Neural cell (in vitro differentiated cells): ENCODE data around the gene ITGA1. TPM values are rescaled to one million over a fixed set of nuclear protein-coding genes. Genes with fewer than 3 reads are reported as not detected.

Source experiments
- H2AFZ ChIP-seq: fragments of 200-600, 300-800 bp; sonication (generic), shearing (Covaris generic); 2 replicates; pipeline ENCODE4 v1.6.0; 2014; ENCODE audit warnings: low read depth, mild to moderate bottlenecking, antibody characterized with exemption, low read length, moderate library complexity
- H3F3A ChIP-seq: fragments of 200-600 bp; shearing (Covaris generic); 2 replicates; pipeline ENCODE4 v1.6.1; 2016; ENCODE audit warnings: mild to moderate bottlenecking, moderate library complexity, mixed read lengths, antibody characterized with exemption, low read length; ENCODE audit not compliant: insufficient read depth, poor library complexity, severe bottlenecking
- H3K27ac ChIP-seq: fragments of 200-600, 300-800 bp; sonication (generic), shearing (Covaris generic); 2 replicates; pipeline ENCODE4 v1.5.1; 2014; ENCODE audit warnings: mild to moderate bottlenecking, low read length, moderate library complexity
- H3K27me3 ChIP-seq: fragments of 300-800, 200-600 bp; sonication (generic), shearing (Covaris generic); 2 replicates; pipeline ENCODE4 v1.6.0; 2014; ENCODE audit warnings: mild to moderate bottlenecking, low read depth, low read length, moderate library complexity; ENCODE audit not compliant: insufficient read depth
- H3K36me3 ChIP-seq: fragments of 300-800, 200-600 bp; sonication (generic), shearing (Covaris generic); 2 replicates; pipeline ENCODE4 v1.5.1; 2014; ENCODE audit warnings: mild to moderate bottlenecking, antibody characterized with exemption, low read length, moderate library complexity; ENCODE audit not compliant: insufficient read depth
- H3K4me2 ChIP-seq: fragments of 300-800, 200-600 bp; sonication (generic), shearing (Covaris generic); 2 replicates; pipeline ENCODE4 v1.6.0; 2014; ENCODE audit warnings: mild to moderate bottlenecking, low read length
- H3K4me3 ChIP-seq: fragments of 300-800, 200-600 bp; sonication (generic), shearing (Covaris generic); 2 replicates; pipeline ENCODE4 v1.5.1; 2014; ENCODE audit warnings: mild to moderate bottlenecking, low read length, moderate library complexity
- H3K79me2 ChIP-seq: fragments of 200-600 bp; shearing (Covaris generic); replicated peaks from 2 replicates; pipeline ENCODE4 v1.6.0; 2014; ENCODE audit warnings: mild to moderate bottlenecking, low read length, moderate library complexity; ENCODE audit not compliant: insufficient read depth
- H3K9ac ChIP-seq: fragments of 300-800, 200-600 bp; sonication (generic), shearing (Covaris generic); 2 replicates; pipeline ENCODE4 v1.6.1; 2016; ENCODE audit warnings: mild to moderate bottlenecking, low read length, mixed read lengths
- H3K9me2 ChIP-seq: fragments of 200-600 bp; shearing (Covaris generic); 2 replicates; pipeline ENCODE4 v1.6.1; 2016; ENCODE audit warnings: mild to moderate bottlenecking, low read length, mixed read lengths; ENCODE audit not compliant: insufficient read depth
- H3K9me3 ChIP-seq: fragments of 200-600, 300-800 bp; sonication (generic), shearing (Covaris generic); 2 replicates; pipeline ENCODE4 v1.6.1; 2016; ENCODE audit warnings: mild to moderate bottlenecking, mixed run types, low read length, moderate library complexity, mixed read lengths
- H4K20me1 ChIP-seq: fragments of 200-600 bp; shearing (Covaris generic); 2 replicates; pipeline ENCODE4 v1.6.1; 2016; ENCODE audit warnings: mild to moderate bottlenecking, mixed run types; ENCODE audit not compliant: insufficient read depth
- CTCF ChIP-seq: fragments of 450-650 bp; IDR thresholded peaks from 2 replicates; pipeline ENCODE4 v1.5.1; 2014; ENCODE audit warnings: antibody characterized with exemption, mild to moderate bottlenecking, moderate library complexity; ENCODE audit not compliant: poor library complexity, severe bottlenecking
- EP300 ChIP-seq: fragments of 450-650 bp; conservative IDR thresholded peaks from 2 replicates; pipeline ENCODE4 v1.6.1; 2014; ENCODE audit warnings: antibody characterized with exemption, mild to moderate bottlenecking, moderate library complexity; ENCODE audit not compliant: poor library complexity, severe bottlenecking
- EZH2 ChIP-seq: fragments of 200-600, 300-800 bp; shearing (Covaris generic), sonication (generic); IDR thresholded peaks from 2 replicates; pipeline ENCODE4 v1.6.1; 2014; ENCODE audit warnings: antibody characterized with exemption, low read length, borderline replicate concordance, mild to moderate bottlenecking; ENCODE audit not compliant: insufficient read depth, poor library complexity, severe bottlenecking
- MXI1 ChIP-seq: fragments of 450-650 bp; conservative IDR thresholded peaks from 2 replicates; pipeline ENCODE4 v1.6.1; 2014; ENCODE audit warnings: antibody characterized with exemption, mild to moderate bottlenecking; ENCODE audit not compliant: poor library complexity, severe bottlenecking
- POLR2AphosphoS5 ChIP-seq: IDR thresholded peaks from 2 replicates; pipeline ENCODE4 v1.6.1; 2012
- RAD21 ChIP-seq: fragments of 450-650 bp; conservative IDR thresholded peaks from 2 replicates; pipeline ENCODE4 v1.6.1; 2014; ENCODE audit warnings: antibody characterized with exemption, mild to moderate bottlenecking, moderate library complexity
- REST ChIP-seq: IDR thresholded peaks from 2 replicates; pipeline ENCODE4 v1.6.1; 2012; ENCODE audit warnings: borderline replicate concordance
- SMC3 ChIP-seq: fragments of 450-650 bp; conservative IDR thresholded peaks from 2 replicates; pipeline ENCODE4 v1.6.1; 2014; ENCODE audit warnings: antibody characterized with exemption, mild to moderate bottlenecking, moderate library complexity; ENCODE audit not compliant: poor library complexity
- TAF1 ChIP-seq: IDR thresholded peaks from 2 replicates; pipeline ENCODE4 v1.6.1; 2012; ENCODE audit warnings: low read depth
- polyA plus RNA-seq: library from polyadenylated mRNA; depleted of rRNA; stranded (reverse); fragments of >200 nt; gene quantifications from 2 replicates; pipeline ENCODE4 v1.2.3, GENCODE V29; 2014

ITGA1 gene
- polyA plus RNA-seq, 1 donor from 2014 or later = 0.15 TPM

DNA sequence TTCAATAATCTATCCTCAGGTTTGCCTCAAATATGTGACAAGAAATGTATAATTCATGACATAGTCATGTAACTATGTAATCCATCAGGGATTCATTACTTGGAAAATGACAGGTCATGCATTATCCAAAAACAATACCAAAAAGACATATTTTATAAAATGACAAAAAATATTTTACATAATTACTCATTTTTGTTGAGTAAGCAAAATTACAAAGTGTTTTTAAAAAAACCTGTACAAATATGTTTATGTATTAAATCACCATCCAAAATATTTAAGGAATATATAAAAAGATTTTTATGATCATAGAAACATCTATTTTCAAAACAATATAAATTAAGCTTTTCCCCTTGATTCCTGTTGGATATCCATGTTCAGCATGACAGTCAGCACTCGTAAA, 164.8 kb downstream of the ITGA1 start:
- Histone ChIP-seq H3K27me3 (no peaks in the 10 kb centered on the region), H4K20me1 (no peaks in the 10 kb centered on the region), H3K9ac (no peak overlapping the region), H3K9me2 (no peaks in the 10 kb centered on the region), H3K36me3 (no peaks in the 10 kb centered on the region), H3K79me2 (no peaks in the 10 kb centered on the region), H3K4me2 (no peak overlapping the region), H2AFZ (no peak overlapping the region), H3K27ac (no peak overlapping the region), H3K9me3 (no peaks in the 10 kb centered on the region), H3F3A (no peaks in the 10 kb centered on the region), H3K4me3 (no peak overlapping the region)
- TF ChIP-seq EP300 (no peak), TAF1 (no peak), REST (no peak), EZH2 (no peak), CTCF (no peak), POLR2AphosphoS5 (no peak), RAD21 (no peak), SMC3 (no peak), MXI1 (no peak)

DNA sequence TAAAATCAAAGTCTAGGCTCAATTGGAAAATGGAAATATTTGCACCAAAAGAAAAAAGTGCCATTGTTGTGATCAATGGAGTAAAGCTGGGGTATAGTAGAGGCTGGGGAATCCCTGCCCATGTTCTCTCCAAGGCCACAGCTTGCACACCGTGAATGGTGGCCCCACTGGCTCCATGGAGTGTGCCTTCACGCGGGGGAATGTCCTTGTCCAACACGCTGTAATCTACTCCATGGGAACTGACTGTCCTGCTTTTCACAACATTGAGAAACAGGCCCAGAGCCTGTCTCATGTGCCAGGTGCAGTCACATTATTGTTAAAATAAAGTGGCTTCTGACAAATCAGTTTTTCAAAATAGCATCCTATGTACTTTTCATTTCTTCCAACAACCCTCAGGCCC, 168.3 kb downstream of the ITGA1 start:
- no peak for TF ChIP-seq SMC3
- TF ChIP-seq MXI1 = no peak
- TF ChIP-seq EP300 = no peak
- TF ChIP-seq POLR2AphosphoS5 = no peak
- no peak for TF ChIP-seq RAD21
- TF ChIP-seq REST = no peak
- TF ChIP-seq CTCF = no peak
- no peak for TF ChIP-seq EZH2
- TF ChIP-seq TAF1 = no peak

More for the DNA sequence above, 168.3 kb downstream of the ITGA1 start:
- Histone ChIP-seq H2AFZ (no peak overlapping the region), H3K27ac (no peak overlapping the region), H3K4me2 (no peak overlapping the region), H3K9me2 (no peaks in the 10 kb centered on the region), H4K20me1 (no peaks in the 10 kb centered on the region), H3K36me3 (no peaks in the 10 kb centered on the region), H3K79me2 (no peaks in the 10 kb centered on the region), H3F3A (no peaks in the 10 kb centered on the region), H3K27me3 (no peaks in the 10 kb centered on the region), H3K4me3 (no peak overlapping the region), H3K9ac (no peak overlapping the region), H3K9me3 (no peaks in the 10 kb centered on the region)
